ENCODE results near the gene SSBP2. TPM values are rescaled to one million over a fixed set of nuclear protein-coding genes. Genes with fewer than 3 reads are reported as not detected.

SSBP2 gene
- total RNA-seq, 4 donors from 2014 or later: 45.3 to 83.1 (median 61.7) TPM

Other genes with a start within 250 kb of the SSBP2 start
- gene ATG10, start 220.9 kb upstream of the SSBP2 start, total RNA-seq: 10 to 100 TPM in 1 of 4 donors, 1 to 10 TPM in 3; 4.8 to 13.7 (median 8.4) TPM